HepG2 (cell line): ENCODE measurements around the gene TLCD1. TPM values are rescaled to one million over a fixed set of nuclear protein-coding genes. Genes with fewer than 3 reads are reported as not detected.
A peak's percentile ranks its signal among the peaks of the same experiment; 100 is the strongest.

Experiments used
- ATAC-seq: fragments of 200-7000 bp; cut with Tn5 transposase; 3 replicates; pipeline ENCODE4 v1.9.1; 2020; ENCODE audit warnings: mild to moderate bottlenecking, moderate library complexity
- BruUV-seq: library from RNA; stranded (reverse); fragments of 400-500 nt; replicated peaks from 2 replicates; lab custom pipeline; 2021; lab: Mats Ljungman, UMichigan
- CTCF ChIA-PET: fragments of 300-600 bp; formaldehyde crosslinking; extraction: SDS; loops from one replicate; lab custom pipeline; 2021; ENCODE audit warnings: low total read pairs, inconsistent platforms, low intra/inter-chr PET ratio; lab: Yijun Ruan, JAX
- POLR2A ChIA-PET: fragments of 350-600 bp; sonication (Branson Sonifier 250); formaldehyde crosslinking; loops from one replicate; lab custom pipeline; 2020; ENCODE audit warnings: antibody characterized with exemption, inconsistent platforms; lab: Yijun Ruan, JAX
- DNase-seq: peaks from one replicate; pipeline ENCODE4 v3.0.0-alpha.2; 2015; ENCODE audit warnings: low spot score
- FAIRE-seq: peaks from 3 replicates; lab custom pipeline; 2011; peaks lifted over from hg19 to GRCh38; lab: Jason Lieb, UNC
- H2AFZ ChIP-seq: one replicate; pipeline ENCODE4 v1.6.1; 2011; ENCODE audit warnings: low read length, inconsistent platforms
- H3K27ac ChIP-seq: fragments of 300-600 bp; 3 replicates; pipeline ENCODE4 v1.8.0; 2011; ENCODE audit warnings: mixed run types, mild to moderate bottlenecking, mixed read lengths, low read length, inconsistent platforms; ENCODE audit not compliant: insufficient read depth; ENCODE audit errors: extremely low read length
- H3K27me3 ChIP-seq, 2 experiments: fragments of 200-600 bp in 1 of 2; 2 replicates in 1 of 2; 3 replicates in 1 of 2; pipeline versions ENCODE4 v1.6.0 to v1.8.0; 2011; ENCODE audit warnings: low read length in 2 of 2, mild to moderate bottlenecking in 2 of 2, moderate library complexity in 2 of 2, inconsistent platforms in 1 of 2; ENCODE audit not compliant: insufficient read depth in 2 of 2, control insufficient read depth in 1 of 2
- H3K36me3 ChIP-seq, 2 experiments: fragments of 200-600 bp in 1 of 2; replicated peaks in 1 of 2; 2 replicates in 1 of 2; 3 replicates in 1 of 2; pipeline versions ENCODE4 v1.5.1 to v1.8.0; 2011; ENCODE audit warnings: low read length in 2 of 2, inconsistent platforms in 1 of 2; ENCODE audit not compliant: insufficient read depth in 2 of 2, control insufficient read depth in 1 of 2
- H3K4me1 ChIP-seq: 2 replicates; pipeline ENCODE4 v1.5.1; 2012; ENCODE audit warnings: low read length, inconsistent platforms; ENCODE audit not compliant: insufficient read depth
- H3K4me2 ChIP-seq: 2 replicates; pipeline ENCODE4 v1.6.0; 2011; ENCODE audit warnings: low read depth, low read length, inconsistent platforms
- H3K4me3 ChIP-seq, 3 experiments: fragments of 200-600 bp in 1 of 3; sonication (generic), shearing (Covaris generic) in 1 of 3; replicated peaks in 1 of 3; 2 replicates each; pipeline ENCODE4 v1.5.1; 2011 to 2016; ENCODE audit warnings: low read length in 3 of 3, inconsistent platforms in 2 of 3, low read depth in 2 of 3, mild to moderate bottlenecking in 2 of 3, control low read depth in 1 of 3, mixed read lengths in 1 of 3; ENCODE audit not compliant: insufficient read depth in 1 of 3
- H3K79me2 ChIP-seq: one replicate; pipeline ENCODE4 v1.6.1; 2011; ENCODE audit warnings: low read length, inconsistent platforms; ENCODE audit not compliant: insufficient read depth
- H3K9ac ChIP-seq: 2 replicates; pipeline ENCODE4 v1.6.0; 2011; ENCODE audit warnings: mild to moderate bottlenecking, low read depth, low read length, inconsistent platforms; ENCODE audit not compliant: insufficient read depth
- H3K9me3 ChIP-seq: 2 replicates; pipeline ENCODE4 v1.5.1; 2012; ENCODE audit warnings: mild to moderate bottlenecking, low read length
- H4K20me1 ChIP-seq: 2 replicates; pipeline ENCODE4 v1.6.0; 2011; ENCODE audit warnings: inconsistent platforms, mild to moderate bottlenecking, low read length, moderate library complexity; ENCODE audit not compliant: insufficient read depth
- AGO2 ChIP-seq: fragments of 200-400 bp; formaldehyde crosslinking; optimal IDR thresholded peaks from 2 replicates; pipeline ENCODE3; 2017; ENCODE audit warnings: mild to moderate bottlenecking, low read depth, low read length, moderate library complexity
- ARNTL ChIP-seq: sonication (generic); formaldehyde crosslinking; IDR thresholded peaks from 2 replicates; pipeline ENCODE4 v1.4.0; 2020; ENCODE audit warnings: mild to moderate bottlenecking, missing genetic modification reagents
- CC2D1A ChIP-seq: sonication (generic); formaldehyde crosslinking; IDR thresholded peaks from 2 replicates; pipeline ENCODE4 v1.8.1; 2023; ENCODE audit warnings: mild to moderate bottlenecking, missing genetic modification reagents
- DNMT1 ChIP-seq: sonication (generic); formaldehyde crosslinking; IDR thresholded peaks from 2 replicates; pipeline ENCODE4 v1.5.1; 2020; ENCODE audit warnings: mild to moderate bottlenecking, missing genetic modification reagents
- FOXK2 ChIP-seq: fragments of 450-650 bp; IDR thresholded peaks from 2 replicates; pipeline ENCODE4 v1.6.1; 2016
- HMG20A ChIP-seq: IDR thresholded peaks from 2 replicates; pipeline ENCODE4 v1.6.1; 2016; ENCODE audit warnings: borderline replicate concordance
- NFIB ChIP-seq: sonication (generic); formaldehyde crosslinking; IDR thresholded peaks from 2 replicates; pipeline ENCODE4 v1.9.0; 2021; ENCODE audit warnings: missing genetic modification reagents, mild to moderate bottlenecking, borderline replicate concordance
- POLR2A ChIP-seq, 2 experiments: IDR thresholded peaks; 2 replicates each; pipeline ENCODE4 v1.6.1; 2011; ENCODE audit warnings: low read depth in 2 of 2, low read length in 2 of 2, mild to moderate bottlenecking in 1 of 2, moderate library complexity in 1 of 2; ENCODE audit not compliant: insufficient read depth in 1 of 2
- RARA ChIP-seq: IDR thresholded peaks from 2 replicates; pipeline ENCODE4 v1.6.1; 2016; ENCODE audit warnings: missing genetic modification reagents, missing compliant biosample characterization
- SMARCE1 ChIP-seq: fragments of 450-650 bp; IDR thresholded peaks from 2 replicates; pipeline ENCODE4 v1.6.1; 2017; ENCODE audit warnings: borderline replicate concordance
- SNAPC4 ChIP-seq: sonication (generic); formaldehyde crosslinking; IDR thresholded peaks from 2 replicates; pipeline ENCODE4 v1.4.0; 2020; ENCODE audit warnings: mild to moderate bottlenecking, missing genetic modification reagents
- ZNF232 ChIP-seq: sonication (generic); formaldehyde crosslinking; IDR thresholded peaks from 2 replicates; pipeline ENCODE4 v1.4.0; 2020; ENCODE audit warnings: missing genetic modification reagents, borderline replicate concordance
- ZNF292 ChIP-seq: sonication (generic); formaldehyde crosslinking; IDR thresholded peaks from 2 replicates; pipeline ENCODE4 v1.8.1; 2022; ENCODE audit warnings: mild to moderate bottlenecking, low read depth, missing genetic modification reagents, borderline replicate concordance
- WGBS: methylation state at CpG from one replicate; pipeline ENCODE4 v1.1.6; 2017; ENCODE audit warnings: low lambda C conversion rate; 5-methylcytosine and 5-hydroxymethylcytosine counted together
- in situ Hi-C: cut with HindIII; loops from 2 replicates; pipeline ENCODE4 v1.10.0; 2017; ENCODE audit warnings: low pct_unique_long_range_greater_than_20kb; ENCODE audit not compliant: extremely low pct_ligation_motif_present
- intact Hi-C: fragments of 100-400 bp; cut with micrococcal nuclease; formaldehyde crosslinking; loops from one replicate; pipeline ENCODE4 v1.10.0; 2022; ENCODE audit not compliant: unreplicated experiment
- polyA plus RNA-seq, 8 experiments: library from polyadenylated mRNA; depleted of rRNA in 3 of 8; stranded (reverse) in 7 of 8; unstranded in 1 of 8; fragments of >200 nt; fragmentation: Illumina TruSeq in 4 of 8; extraction: Trizol in 4 of 8; gene quantifications; 2 replicates each; pipeline versions ENCODE4 v1.2.1 to v1.2.3, GENCODE V29; 2011 to 2016; ENCODE audit warnings: low read depth in 4 of 8, missing spikeins in 1 of 8, mixed read lengths in 1 of 8; ENCODE audit not compliant: insufficient read depth in 1 of 8
- total RNA-seq, 5 experiments: library from RNA; depleted of rRNA; stranded (reverse); fragments of >200 nt; fragmentation: Illumina TruSeq; extraction: Trizol; gene quantifications; 2 replicates each; pipeline ENCODE4 v1.2.3, GENCODE V29; 2016; ENCODE audit warnings: low read depth in 1 of 5

Gene TLCD1
- total and polyA plus RNA-seq, 2 of the 13 experiments (the other 11 are each of a cell fraction or from before 2014, with no cell fraction given) = 14.9 to 19.6 TPM

- BruUV-seq = no TSS peak
- Histone ChIP-seq H4K20me1 (no peaks in the 10 kb centered on the region), H2AFZ (no peak overlapping the region), H3K27me3 (no peaks in the 10 kb centered on the region), H3K9ac (no peak overlapping the region), H3K4me2 (no peak overlapping the region), H3K9me3 (no peaks in the 10 kb centered on the region), H3K4me3 (no peak overlapping the region), H3K79me2 (no peaks in the 10 kb centered on the region), H3K4me1 (peaks cover 55% of the 10 kb centered on the region), H3K36me3 (peaks cover 23 to 36% of the 10 kb centered on the region in 2 experiments), H3K27ac (no peak overlapping the region)
- intact Hi-C loops (no loop called here), in situ Hi-C loops (no loop called here)
- ChIA-PET POLR2A (interaction anchor here (1.5 to 10.8 kb wide), 2 partner anchors 17 to 23 kb away, joined by 3 to 220 read pairs; partner anchors contain the start of gene RPL23A), CTCF (no interaction called here)
- DNase-seq (no peak), ATAC-seq (no peak), FAIRE-seq (no peak)
- 100% methylated on average over 10 of the region's 14 CpGs for WGBS
- TF ChIP-seq AGO2 = peak; percentile 70
- 0 out of 4 replicates have a peak, but pooled peaks of 1 of the 2 experiments have one; percentile 7 for TF ChIP-seq POLR2A (IDR thresholded peaks at IDR 0.05; ENCODE audit: insufficient read depth in 1 of 2, low read depth in 2 of 2, low read length in 2 of 2)
- no peak for TF ChIP-seq HMG20A (CRISPR knock-in tag)
Measured at GRCh38 chr17:28704219-28704858, 21.7 kb downstream of the TLCD1 start.

- Histone ChIP-seq H4K20me1 (no peaks in the 10 kb centered on the region), H3K9me3 (no peaks in the 10 kb centered on the region), H3K27ac (peak overlapping the region; percentile 91), H3K4me3 (no peak overlapping the region), H3K79me2 (no peaks in the 10 kb centered on the region), H3K4me2 (no peak overlapping the region), H3K27me3 (no peaks in the 10 kb centered on the region), H3K9ac (peak overlapping the region; percentile 26; the same call in 1 of the 2 replicates), H3K4me1 (peaks cover 55% of the 10 kb centered on the region), H3K36me3 (peaks cover 25 to 41% of the 10 kb centered on the region in 2 experiments), H2AFZ (no peak overlapping the region)
- WGBS = 89% methylated on average over 16 of the region's 16 CpGs
- intact Hi-C loops = no loop called here
- FAIRE-seq (no peak), DNase-seq (no peak), ATAC-seq (no peak)
- CTCF ChIA-PET = no interaction called here
- BruUV-seq = no TSS peak
- in situ Hi-C loops = no loop called here
- POLR2A ChIA-PET = interaction anchor here (1.5 to 10.8 kb wide), 3 partner anchors 17 to 58 kb away, joined by 3 to 220 read pairs (median 3); partner anchors contain the start of genes BLTP2 and RPL23A
- TF ChIP-seq NFIB (CRISPR knock-in tag) = no peak
- TF ChIP-seq ZNF232 (CRISPR knock-in tag) = no peak
- no peak for TF ChIP-seq SNAPC4 (CRISPR knock-in tag)
- no peak for TF ChIP-seq DNMT1 (CRISPR knock-in tag)
- TF ChIP-seq FOXK2 = no peak
- TF ChIP-seq ARNTL (CRISPR knock-in tag) = no peak
- TF ChIP-seq SMARCE1 = no peak
- TF ChIP-seq RARA (CRISPR knock-in tag) = no peak
- no peak for TF ChIP-seq ZNF292 (CRISPR knock-in tag)
- no peak for TF ChIP-seq CC2D1A (CRISPR knock-in tag)
Measured at GRCh38 chr17:28703552-28704218, 22.3 kb downstream of the TLCD1 start.
